ENCODE measurements around the gene SPOCK1.

- TF ChIP-seq, protein P1, sequence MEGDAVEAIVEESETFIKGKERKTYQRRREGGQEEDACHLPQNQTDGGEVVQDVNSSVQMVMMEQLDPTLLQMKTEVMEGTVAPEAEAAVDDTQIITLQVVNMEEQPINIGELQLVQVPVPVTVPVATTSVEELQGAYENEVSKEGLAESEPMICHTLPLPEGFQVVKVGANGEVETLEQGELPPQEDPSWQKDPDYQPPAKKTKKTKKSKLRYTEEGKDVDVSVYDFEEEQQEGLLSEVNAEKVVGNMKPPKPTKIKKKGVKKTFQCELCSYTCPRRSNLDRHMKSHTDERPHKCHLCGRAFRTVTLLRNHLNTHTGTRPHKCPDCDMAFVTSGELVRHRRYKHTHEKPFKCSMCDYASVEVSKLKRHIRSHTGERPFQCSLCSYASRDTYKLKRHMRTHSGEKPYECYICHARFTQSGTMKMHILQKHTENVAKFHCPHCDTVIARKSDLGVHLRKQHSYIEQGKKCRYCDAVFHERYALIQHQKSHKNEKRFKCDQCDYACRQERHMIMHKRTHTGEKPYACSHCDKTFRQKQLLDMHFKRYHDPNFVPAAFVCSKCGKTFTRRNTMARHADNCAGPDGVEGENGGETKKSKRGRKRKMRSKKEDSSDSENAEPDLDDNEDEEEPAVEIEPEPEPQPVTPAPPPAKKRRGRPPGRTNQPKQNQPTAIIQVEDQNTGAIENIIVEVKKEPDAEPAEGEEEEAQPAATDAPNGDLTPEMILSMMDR (IDR thresholded peaks at IDR 0.05; ENCODE audit: borderline replicate concordance, extremely low read depth, low read length, poor library complexity, severe bottlenecking), result no peak
- no peak for TF ChIP-seq EZH2 (IDR thresholded peaks at IDR 0.05; ENCODE audit: borderline replicate concordance, low read depth, low read length, severe bottlenecking)
These were observed 293.7 kb downstream of the SPOCK1 start for GRCh38 chr5:137205231-137206027.
